PC-3 (cell line): ENCODE data around the gene GABRR1. TPM values are rescaled to one million over a fixed set of nuclear protein-coding genes. Genes with fewer than 3 reads are reported as not detected.

Experiments used
- ATAC-seq: fragments of 200-7000 bp; cut with Tn5 transposase; 2 replicates; pipeline ENCODE4 v1.9.1; 2020; ENCODE audit warnings: mild to moderate bottlenecking, moderate library complexity
- BruUV-seq: library from RNA; stranded (reverse); fragments of 400-500 nt; replicated peaks from 2 replicates; lab custom pipeline; 2021; lab: Mats Ljungman, UMichigan
- CTCF ChIA-PET: fragments of 300-600 bp; sonication (Branson Sonifier 250); formaldehyde crosslinking; loops from one replicate; lab custom pipeline; 2022; ENCODE audit warnings: antibody characterized with exemption; lab: Charles Lee
- POLR2A ChIA-PET: fragments of 300-600 bp; sonication (Branson Sonifier 250); formaldehyde crosslinking; loops from one replicate; lab custom pipeline; 2022; ENCODE audit warnings: antibody characterized with exemption; ENCODE audit not compliant: unreplicated experiment; lab: Charles Lee
- DNase-seq: peaks from one replicate; pipeline ENCODE4 v3.0.0-alpha.2; 2015
- H2AFZ ChIP-seq: fragments of 300-600 bp; sonication (generic); 2 replicates; pipeline ENCODE4 v1.6.0; 2016; ENCODE audit warnings: antibody characterized with exemption, low read length
- H3F3A ChIP-seq: fragments of 300-600 bp; sonication (generic); one replicate; pipeline ENCODE4 v1.6.0; 2017; ENCODE audit warnings: antibody characterized with exemption, low read length, control low read depth, mild to moderate bottlenecking; ENCODE audit not compliant: unreplicated experiment
- H3K27ac ChIP-seq: fragments of 300-600 bp; sonication (generic); 2 replicates; pipeline ENCODE4 v1.5.1; 2016; ENCODE audit warnings: mild to moderate bottlenecking, low read length
- H3K27me3 ChIP-seq: fragments of 300-600 bp; sonication (generic); 2 replicates; pipeline ENCODE4 v1.6.1; 2016; ENCODE audit warnings: low read length, mixed read lengths
- H3K36me3 ChIP-seq: fragments of 300-600 bp; sonication (generic); 2 replicates; pipeline ENCODE4 v1.6.1; 2016; ENCODE audit warnings: low read depth, mixed run types, low read length, mixed read lengths
- H3K4me1 ChIP-seq: fragments of 300-600 bp; sonication (generic); 2 replicates; pipeline ENCODE4 v1.5.1; 2016; ENCODE audit warnings: low read length; ENCODE audit not compliant: insufficient read depth
- H3K4me2 ChIP-seq: fragments of 300-600 bp; sonication (generic); 2 replicates; pipeline ENCODE4 v1.6.0; 2016; ENCODE audit warnings: low read length
- H3K4me3 ChIP-seq: fragments of 300-600 bp; sonication (generic); 2 replicates; pipeline ENCODE4 v1.5.1; 2016; ENCODE audit warnings: mild to moderate bottlenecking, low read length, mixed read lengths
- H3K79me2 ChIP-seq: fragments of 300-600 bp; sonication (generic); 2 replicates; pipeline ENCODE4 v1.6.1; 2017; ENCODE audit warnings: low read length, mixed read lengths
- H3K9ac ChIP-seq: fragments of 300-600 bp; sonication (generic); 2 replicates; pipeline ENCODE4 v1.6.0; 2016; ENCODE audit warnings: mild to moderate bottlenecking, low read length
- H3K9me2 ChIP-seq: fragments of 300-600 bp; sonication (generic); replicated peaks from 2 replicates; pipeline ENCODE4 v1.6.1; 2016; ENCODE audit warnings: mixed run types, low read length, mixed read lengths
- H3K9me3 ChIP-seq: fragments of 300-600 bp; sonication (generic); 2 replicates; pipeline ENCODE4 v1.6.1; 2016; ENCODE audit warnings: low read length, mixed read lengths
- H4K20me1 ChIP-seq: fragments of 300-600 bp; sonication (generic); 2 replicates; pipeline ENCODE4 v1.6.1; 2016; ENCODE audit warnings: low read length, mixed read lengths
- CTCF ChIP-seq: fragments of 300-600 bp; sonication (generic); conservative IDR thresholded peaks from 2 replicates; pipeline ENCODE4 v1.5.1; 2017; ENCODE audit warnings: antibody characterized with exemption, low read depth, mild to moderate bottlenecking, low read length
- EZH2 ChIP-seq: fragments of 300-600 bp; sonication (generic); IDR thresholded peaks from one replicate; pipeline ENCODE4 v1.6.1; 2017; ENCODE audit warnings: antibody characterized with exemption, mild to moderate bottlenecking, low read length; ENCODE audit not compliant: unreplicated experiment
- EZH2phosphoT487 ChIP-seq: fragments of 300-600 bp; sonication (generic); IDR thresholded peaks from 2 replicates; pipeline ENCODE4 v1.6.1; 2018; ENCODE audit warnings: mild to moderate bottlenecking, antibody characterized with exemption, low read length, borderline replicate concordance
- intact Hi-C: fragments of 100-400 bp; cut with micrococcal nuclease; formaldehyde crosslinking; loops from 2 replicates; pipeline ENCODE4 v1.9.0; 2023
- total RNA-seq: library from RNA; depleted of rRNA; stranded (reverse); fragments of >200 nt; gene quantifications from 2 replicates; pipeline ENCODE4 v1.2.3, GENCODE V29; 2014

The GABRR1 gene
- total RNA-seq, 1 experiment from 2014 or later = not detected

- H3K79me2 ChIP-seq = no peaks in the 10 kb centered on the region
- ATAC-seq (peak; percentile 87), DNase-seq (peak; percentile 59)
- peak overlapping the region; percentile 59 for H3K4me2 ChIP-seq
- BruUV-seq = no TSS peak
- H3K27ac ChIP-seq = 0 out of 2 replicates have a peak overlapping the region, but pooled peaks have one; percentile 20
- H3K27me3 ChIP-seq = no peaks in the 10 kb centered on the region
- ChIA-PET CTCF (no interaction called here), POLR2A (no interaction called here)
- intact Hi-C loops = no loop called here
- no peak for TF ChIP-seq EZH2phosphoT487
- no peak for TF ChIP-seq CTCF
- no peak for TF ChIP-seq EZH2
- H4K20me1 ChIP-seq = no peaks in the 10 kb centered on the region
- H2AFZ ChIP-seq = 0 out of 2 replicates have a peak overlapping the region, but pooled peaks have one; percentile 7
- H3K4me3 ChIP-seq = no peak overlapping the region
- H3K4me1 ChIP-seq = peaks cover 27% of the 10 kb centered on the region
- H3K36me3 ChIP-seq = no peaks in the 10 kb centered on the region
- H3F3A ChIP-seq = no peaks in the 10 kb centered on the region
- no peaks in the 10 kb centered on the region for H3K9me2 ChIP-seq
- H3K9me3 ChIP-seq = no peaks in the 10 kb centered on the region
- no peak overlapping the region for H3K9ac ChIP-seq
These were observed 77.4 kb downstream of the GABRR1 start for GRCh38 chr6:89139509-89140346.

- ChIA-PET CTCF (interaction anchor here (0.6 kb wide), 1 partner anchor 156 kb away, joined by 4 read pairs; no protein-coding TSS in a partner anchor), POLR2A (no interaction called here)
- Histone ChIP-seq H3K27ac (no peak overlapping the region), H3K9ac (no peak overlapping the region), H3F3A (no peaks in the 10 kb centered on the region), H3K4me1 (peaks cover 21% of the 10 kb centered on the region), H3K27me3 (no peaks in the 10 kb centered on the region), H3K4me2 (no peak overlapping the region), H2AFZ (no peak overlapping the region), H3K9me3 (no peaks in the 10 kb centered on the region), H3K4me3 (no peak overlapping the region), H3K9me2 (no peaks in the 10 kb centered on the region), H3K79me2 (no peaks in the 10 kb centered on the region), H3K36me3 (no peaks in the 10 kb centered on the region), H4K20me1 (no peaks in the 10 kb centered on the region)
- TF ChIP-seq EZH2 (no peak), CTCF (no peak), EZH2phosphoT487 (no peak)
- ATAC-seq (no peak), DNase-seq (no peak)
- intact Hi-C loops = no loop called here
- no TSS peak for BruUV-seq
These were observed 79.0 kb downstream of the GABRR1 start for GRCh38 chr6:89138173-89138572.

GRCh38 chr6:89134723-89135122, 82.4 kb downstream of the GABRR1 start:
- CTCF ChIA-PET = no interaction called here
- BruUV-seq = no TSS peak
- H3K27ac ChIP-seq = no peak overlapping the region
- no peaks in the 10 kb centered on the region for H4K20me1 ChIP-seq
- H2AFZ ChIP-seq = no peak overlapping the region
- H3K4me3 ChIP-seq = no peak overlapping the region
- no peaks in the 10 kb centered on the region for H3K79me2 ChIP-seq
- H3K27me3 ChIP-seq = no peaks in the 10 kb centered on the region
- no peak for ATAC-seq
- H3K4me1 ChIP-seq = peaks cover 8% of the 10 kb centered on the region
- intact Hi-C loops = no loop called here
- no peak overlapping the region for H3K4me2 ChIP-seq
- POLR2A ChIA-PET = no interaction called here
- DNase-seq = no peak
- H3K9me2 ChIP-seq = no peaks in the 10 kb centered on the region
- H3F3A ChIP-seq = no peaks in the 10 kb centered on the region
- no peak overlapping the region for H3K9ac ChIP-seq
- no peaks in the 10 kb centered on the region for H3K36me3 ChIP-seq
- no peaks in the 10 kb centered on the region for H3K9me3 ChIP-seq
- TF ChIP-seq EZH2 = no peak
- TF ChIP-seq CTCF = no peak
- TF ChIP-seq EZH2phosphoT487 = no peak
